HCT116 (cell line): ENCODE data around the gene GRID2. TPM values are rescaled to one million over a fixed set of nuclear protein-coding genes. Genes with fewer than 3 reads are reported as not detected.

ENCODE experiments used
- ATAC-seq: fragments of 200-7000 bp; cut with Tn5 transposase; 2 replicates; pipeline ENCODE4 v1.9.1; 2020; ENCODE audit warnings: mild to moderate bottlenecking, moderate library complexity
- BruUV-seq: library from RNA; stranded (reverse); fragments of 400-500 nt; replicated peaks from 2 replicates; lab custom pipeline; 2021; lab: Mats Ljungman, UMichigan
- CTCF ChIA-PET: fragments of 300-600 bp; sonication (Branson Sonifier 250); formaldehyde crosslinking; loops from one replicate; lab custom pipeline; 2021; ENCODE audit warnings: antibody characterized with exemption; lab: Charles Lee
- POLR2A ChIA-PET: fragments of 300-600, 350-600 bp; sonication (Branson Sonifier 250); formaldehyde crosslinking; loops from one replicate; lab custom pipeline; 2021; ENCODE audit warnings: antibody characterized with exemption; lab: Charles Lee
- RAD21 ChIA-PET, 2 experiments: fragments of 300-600 bp; sonication (Branson Sonifier 250); formaldehyde crosslinking; loops; one replicate each; lab custom pipeline; 2023; ENCODE audit warnings: low total read pairs in 2 of 2; ENCODE audit not compliant: uncharacterized antibody in 2 of 2, unreplicated experiment in 2 of 2, low non-redundant PET in 1 of 2; lab: Charles Lee
- DNase-seq: peaks from one replicate; pipeline ENCODE4 v3.0.0-alpha.2; 2010; ENCODE audit warnings: low read depth, low spot score
- H2AFZ ChIP-seq: fragments of 200-600 bp; shearing (Covaris generic), sonication (generic); 2 replicates; pipeline ENCODE4 v1.6.1; 2017; ENCODE audit warnings: low read depth, mixed run types, mixed read lengths, antibody characterized with exemption, low read length; ENCODE audit not compliant: poor library complexity, severe bottlenecking
- H3K27ac ChIP-seq: 2 replicates; pipeline ENCODE4 v1.5.1; 2012; ENCODE audit warnings: low read depth, low read length
- H3K27me3 ChIP-seq: fragments of 200-600 bp; sonication (generic); 2 replicates; pipeline ENCODE4 v1.6.1; 2016; ENCODE audit warnings: mixed run types, low read length, mixed read lengths; ENCODE audit not compliant: insufficient read depth
- H3K36me3 ChIP-seq, 2 experiments: fragments of 200-500 bp in 1 of 2; fragments of 200-600 bp in 1 of 2; sonication (Bioruptor generic) in 1 of 2; sonication (generic) in 1 of 2; 2 replicates each; pipeline versions ENCODE4 v1.5.1 to v1.6.1; 2014 to 2016; ENCODE audit warnings: low read length in 2 of 2, inconsistent platforms in 1 of 2, mixed read lengths in 1 of 2, mixed run types in 1 of 2; ENCODE audit not compliant: insufficient read depth in 2 of 2, control insufficient read depth in 1 of 2
- H3K4me1 ChIP-seq, 2 experiments: fragments of 200-600 bp in 1 of 2; sonication (generic) in 1 of 2; 2 replicates each; pipeline versions ENCODE4 v1.5.1 to v1.6.1; 2012 to 2017; ENCODE audit warnings: low read length in 2 of 2, inconsistent platforms in 1 of 2, mild to moderate bottlenecking in 1 of 2, mixed read lengths in 1 of 2, mixed run types in 1 of 2, moderate library complexity in 1 of 2; ENCODE audit not compliant: insufficient read depth in 2 of 2, control insufficient read depth in 1 of 2
- H3K4me2 ChIP-seq: fragments of 200-600 bp; sonication (generic); 2 replicates; pipeline ENCODE4 v1.6.1; 2017; ENCODE audit warnings: mixed run types, low read length, mixed read lengths
- H3K4me3 ChIP-seq, 2 experiments: fragments of 200-600 bp in 1 of 2; sonication (generic) in 1 of 2; replicated peaks in 1 of 2; 2 replicates each; pipeline ENCODE4 v1.5.1; 2011 to 2016; ENCODE audit warnings: low read length in 2 of 2, control low read depth in 1 of 2, low read depth in 1 of 2, mild to moderate bottlenecking in 1 of 2, mixed read lengths in 1 of 2, mixed run types in 1 of 2
- H3K79me2 ChIP-seq: fragments of 200-600 bp; sonication (generic); 2 replicates; pipeline ENCODE4 v1.6.1; 2017; ENCODE audit warnings: mild to moderate bottlenecking, mixed run types, low read length, moderate library complexity, mixed read lengths; ENCODE audit not compliant: insufficient read depth
- H3K9ac ChIP-seq: fragments of 200-600 bp; sonication (generic); 2 replicates; pipeline ENCODE4 v1.6.1; 2016; ENCODE audit warnings: low read length, mixed read lengths
- H3K9me2 ChIP-seq: fragments of 200-600 bp; sonication (generic), shearing (Covaris generic); 2 replicates; pipeline ENCODE4 v1.6.1; 2017; ENCODE audit warnings: mixed run types, mild to moderate bottlenecking, moderate library complexity; ENCODE audit not compliant: insufficient read depth
- H3K9me3 ChIP-seq, 2 experiments: fragments of 200-500 bp in 1 of 2; fragments of 200-600 bp in 1 of 2; sonication (Bioruptor generic) in 1 of 2; sonication (generic) in 1 of 2; 2 replicates each; pipeline ENCODE4 v1.6.1; 2014 to 2017; ENCODE audit warnings: low read length in 2 of 2, mixed read lengths in 2 of 2, inconsistent platforms in 1 of 2, low read depth in 1 of 2, mild to moderate bottlenecking in 1 of 2, mixed run types in 1 of 2, moderate library complexity in 1 of 2; ENCODE audit not compliant: control insufficient read depth in 1 of 2, insufficient read depth in 1 of 2
- H4K20me1 ChIP-seq: fragments of 200-600 bp; sonication (generic), shearing (Covaris generic); 2 replicates; pipeline ENCODE4 v1.6.1; 2017; ENCODE audit warnings: mixed run types, mild to moderate bottlenecking, moderate library complexity; ENCODE audit not compliant: insufficient read depth
- CBX3 ChIP-seq: IDR thresholded peaks from 2 replicates; pipeline ENCODE4 v1.6.1; 2012; ENCODE audit warnings: low read depth
- EGR1 ChIP-seq: IDR thresholded peaks from 2 replicates; pipeline ENCODE4 v1.6.1; 2012; ENCODE audit warnings: low read depth
- EZH2phosphoT487 ChIP-seq: fragments of 200-600 bp; IDR thresholded peaks from 2 replicates; pipeline ENCODE4 v1.6.1; 2018; ENCODE audit warnings: antibody characterized with exemption, borderline replicate concordance
- JUND ChIP-seq: IDR thresholded peaks from 2 replicates; pipeline ENCODE4 v1.6.1; 2012
- POLR2A ChIP-seq: IDR thresholded peaks from 2 replicates; pipeline ENCODE4 v1.7.0; 2011; ENCODE audit warnings: borderline replicate concordance; ENCODE audit not compliant: insufficient read depth, insufficient read length; ENCODE audit errors: extremely low read depth
- POLR2AphosphoS5 ChIP-seq: IDR thresholded peaks from 2 replicates; pipeline ENCODE4 v1.6.1; 2011; ENCODE audit warnings: mild to moderate bottlenecking, low read depth, low read length, moderate library complexity
- RAD21 ChIP-seq: IDR thresholded peaks from 2 replicates; pipeline ENCODE4 v1.6.1; 2012; ENCODE audit warnings: low read depth, mild to moderate bottlenecking
- SIN3A ChIP-seq: IDR thresholded peaks from 2 replicates; pipeline ENCODE4 v1.6.1; 2012; ENCODE audit warnings: low read depth
- SP1 ChIP-seq: IDR thresholded peaks from 2 replicates; pipeline ENCODE4 v1.6.1; 2012; ENCODE audit warnings: low read depth
- SRF ChIP-seq: IDR thresholded peaks from 2 replicates; pipeline ENCODE4 v1.6.1; 2012; ENCODE audit warnings: low read depth
- YY1 ChIP-seq: IDR thresholded peaks from 2 replicates; pipeline ENCODE4 v1.6.1; 2011; ENCODE audit warnings: low read length, low read depth, moderate library complexity, mild to moderate bottlenecking; ENCODE audit not compliant: insufficient replicate concordance; ENCODE audit errors: extremely low read depth
- ZFX ChIP-seq: fragments of 450-650 bp; IDR thresholded peaks from 2 replicates; pipeline ENCODE4 v1.6.1; 2017
- ZNF274 ChIP-seq: fragments of 200-500 bp; sonication (Bioruptor generic); IDR thresholded peaks from 2 replicates; pipeline ENCODE4 v1.6.1; 2014; ENCODE audit warnings: mild to moderate bottlenecking, low read depth, low read length, inconsistent platforms
- intact Hi-C: fragments of 100-400 bp; cut with micrococcal nuclease; formaldehyde crosslinking; loops from 2 replicates; pipeline ENCODE4 v1.10.0; 2022
- total RNA-seq: library from RNA; stranded (reverse); gene quantifications from one replicate; pipeline ENCODE4 v1.2.1, GENCODE V29; 2021; ENCODE audit not compliant: unreplicated experiment
- TF ChIP-seq, protein P1 (sequence below): IDR thresholded peaks from 2 replicates; pipeline ENCODE4 v1.6.1; 2011; ENCODE audit warnings: mild to moderate bottlenecking, low read length, moderate library complexity; ENCODE audit not compliant: insufficient replicate concordance; ENCODE audit errors: extremely low read depth
- TF ChIP-seq, protein P2 (sequence below): IDR thresholded peaks from 2 replicates; pipeline ENCODE4 v1.6.1; 2012
- TF ChIP-seq, protein P3 (sequence below), 3 experiments: fragments of 200-600 bp in 1 of 3; sonication (generic) in 1 of 3; IDR thresholded peaks in 2 of 3; conservative IDR thresholded peaks in 1 of 3; 2 replicates each; pipeline ENCODE4 v1.5.1; 2012 to 2017; ENCODE audit warnings: low read depth in 2 of 3, low read length in 2 of 3, antibody characterized with exemption in 1 of 3, borderline replicate concordance in 1 of 3, control low read depth in 1 of 3, mild to moderate bottlenecking in 1 of 3, mixed read lengths in 1 of 3, mixed run types in 1 of 3, moderate library complexity in 1 of 3; ENCODE audit not compliant: insufficient read depth in 1 of 3

The GRID2 gene
- total RNA-seq, 1 experiment from 2014 or later, result not detected

DNA sequence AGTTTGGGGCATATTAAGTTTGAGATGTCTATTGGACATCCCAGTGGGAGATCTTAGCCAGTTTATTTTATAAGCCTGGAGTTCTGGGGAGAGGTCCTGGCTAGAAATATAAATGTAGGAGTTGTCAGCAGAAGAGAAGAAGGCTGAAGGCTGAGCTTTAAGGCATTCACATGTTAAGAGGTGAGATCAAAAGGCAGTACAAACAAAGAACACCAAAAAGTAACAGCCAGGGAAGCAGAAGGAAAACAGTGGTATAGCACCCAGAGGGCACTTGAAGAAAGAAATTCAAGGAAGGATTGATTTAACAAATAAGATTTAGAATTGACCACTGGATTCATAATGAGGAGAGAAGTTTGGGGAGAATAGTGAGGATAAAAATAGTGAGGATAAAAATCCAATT lies 1383.5 kb downstream of the GRID2 start:
- ATAC-seq, result no peak
- CTCF ChIA-PET, result no interaction called here

DNA sequence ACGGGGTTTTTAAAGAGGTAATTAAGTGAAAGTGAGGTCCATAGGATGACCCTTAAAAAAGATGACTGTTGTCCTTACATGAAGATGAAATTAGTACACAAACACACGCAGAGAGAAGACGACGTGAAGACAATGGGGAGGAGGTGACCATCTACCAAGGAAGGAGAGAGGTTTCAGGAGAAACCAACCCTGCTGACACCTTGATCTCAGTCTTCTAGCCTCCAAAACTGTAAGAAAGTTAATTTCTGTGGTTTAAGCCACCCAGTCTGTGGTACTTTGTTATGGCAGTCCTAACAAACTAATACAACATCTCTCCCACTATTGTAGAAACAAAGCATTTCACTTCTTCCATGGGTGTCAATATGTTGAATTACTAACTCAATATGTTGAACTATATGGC lies 1385.2 kb downstream of the GRID2 start:
- intact Hi-C loops, result no loop called here
- Histone ChIP-seq H3K36me3 (no peaks in the 10 kb centered on the region), H3K9me3 (no peaks in the 10 kb centered on the region), H3K79me2 (no peaks in the 10 kb centered on the region), H3K27ac (no peak overlapping the region), H2AFZ (no peak overlapping the region), H3K9ac (no peak overlapping the region), H3K4me1 (peaks cover 0 to 8% of the 10 kb centered on the region in 2 experiments; a peak in 2 of 4 replicates), H3K27me3 (no peaks in the 10 kb centered on the region), H3K9me2 (no peaks in the 10 kb centered on the region), H3K4me2 (no peak overlapping the region), H3K4me3 (no peak overlapping the region), H4K20me1 (no peaks in the 10 kb centered on the region)
- ChIA-PET CTCF (no interaction called here), RAD21 (no interaction called here), POLR2A (no interaction called here)
- no peak for ATAC-seq
- no TSS peak for BruUV-seq
- no peak for DNase-seq
- TF ChIP-seq SIN3A, result no peak
- TF ChIP-seq POLR2A, result no peak
- no peak for TF ChIP-seq EZH2phosphoT487
- TF ChIP-seq EGR1, result no peak
- TF ChIP-seq SP1, result no peak
- TF ChIP-seq JUND, result no peak
- TF ChIP-seq YY1, result no peak
- TF ChIP-seq, protein P1, sequence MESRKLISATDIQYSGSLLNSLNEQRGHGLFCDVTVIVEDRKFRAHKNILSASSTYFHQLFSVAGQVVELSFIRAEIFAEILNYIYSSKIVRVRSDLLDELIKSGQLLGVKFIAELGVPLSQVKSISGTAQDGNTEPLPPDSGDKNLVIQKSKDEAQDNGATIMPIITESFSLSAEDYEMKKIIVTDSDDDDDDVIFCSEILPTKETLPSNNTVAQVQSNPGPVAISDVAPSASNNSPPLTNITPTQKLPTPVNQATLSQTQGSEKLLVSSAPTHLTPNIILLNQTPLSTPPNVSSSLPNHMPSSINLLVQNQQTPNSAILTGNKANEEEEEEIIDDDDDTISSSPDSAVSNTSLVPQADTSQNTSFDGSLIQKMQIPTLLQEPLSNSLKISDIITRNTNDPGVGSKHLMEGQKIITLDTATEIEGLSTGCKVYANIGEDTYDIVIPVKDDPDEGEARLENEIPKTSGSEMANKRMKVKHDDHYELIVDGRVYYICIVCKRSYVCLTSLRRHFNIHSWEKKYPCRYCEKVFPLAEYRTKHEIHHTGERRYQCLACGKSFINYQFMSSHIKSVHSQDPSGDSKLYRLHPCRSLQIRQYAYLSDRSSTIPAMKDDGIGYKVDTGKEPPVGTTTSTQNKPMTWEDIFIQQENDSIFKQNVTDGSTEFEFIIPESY, result no peak
- TF ChIP-seq, protein P2, sequence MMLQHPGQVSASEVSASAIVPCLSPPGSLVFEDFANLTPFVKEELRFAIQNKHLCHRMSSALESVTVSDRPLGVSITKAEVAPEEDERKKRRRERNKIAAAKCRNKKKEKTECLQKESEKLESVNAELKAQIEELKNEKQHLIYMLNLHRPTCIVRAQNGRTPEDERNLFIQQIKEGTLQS, result no peak
- TF ChIP-seq ZFX, result no peak
- TF ChIP-seq POLR2AphosphoS5, result no peak
- TF ChIP-seq, protein P3, sequence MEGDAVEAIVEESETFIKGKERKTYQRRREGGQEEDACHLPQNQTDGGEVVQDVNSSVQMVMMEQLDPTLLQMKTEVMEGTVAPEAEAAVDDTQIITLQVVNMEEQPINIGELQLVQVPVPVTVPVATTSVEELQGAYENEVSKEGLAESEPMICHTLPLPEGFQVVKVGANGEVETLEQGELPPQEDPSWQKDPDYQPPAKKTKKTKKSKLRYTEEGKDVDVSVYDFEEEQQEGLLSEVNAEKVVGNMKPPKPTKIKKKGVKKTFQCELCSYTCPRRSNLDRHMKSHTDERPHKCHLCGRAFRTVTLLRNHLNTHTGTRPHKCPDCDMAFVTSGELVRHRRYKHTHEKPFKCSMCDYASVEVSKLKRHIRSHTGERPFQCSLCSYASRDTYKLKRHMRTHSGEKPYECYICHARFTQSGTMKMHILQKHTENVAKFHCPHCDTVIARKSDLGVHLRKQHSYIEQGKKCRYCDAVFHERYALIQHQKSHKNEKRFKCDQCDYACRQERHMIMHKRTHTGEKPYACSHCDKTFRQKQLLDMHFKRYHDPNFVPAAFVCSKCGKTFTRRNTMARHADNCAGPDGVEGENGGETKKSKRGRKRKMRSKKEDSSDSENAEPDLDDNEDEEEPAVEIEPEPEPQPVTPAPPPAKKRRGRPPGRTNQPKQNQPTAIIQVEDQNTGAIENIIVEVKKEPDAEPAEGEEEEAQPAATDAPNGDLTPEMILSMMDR (IDR thresholded peaks at IDR 0.05 in 2 of 3, conservative IDR thresholded peaks at IDR 0.05 in 1 of 3; ENCODE audit: borderline replicate concordance in 1 of 3, insufficient read depth in 1 of 3, low read depth in 2 of 3, low read length in 2 of 3), result no peak
- TF ChIP-seq ZNF274, result no peak

More for the DNA sequence above, 1383.5 kb downstream of the GRID2 start:
- no peaks in the 10 kb centered on the region for H3K36me3 ChIP-seq
- no peak overlapping the region for H3K9ac ChIP-seq
- no peak overlapping the region for H2AFZ ChIP-seq
- H3K4me2 ChIP-seq, result no peak overlapping the region
- H3K4me3 ChIP-seq, result no peak overlapping the region
- RAD21 ChIA-PET, result no interaction called here
- DNase-seq, result no peak
- H3K4me1 ChIP-seq, result peaks cover 0 to 8% of the 10 kb centered on the region in 2 experiments; a peak in 2 of 4 replicates
- no peak overlapping the region for H3K27ac ChIP-seq
- no peaks in the 10 kb centered on the region for H3K9me3 ChIP-seq
- POLR2A ChIA-PET, result no interaction called here
- intact Hi-C loops, result no loop called here
- TF ChIP-seq RAD21 (no peak), CBX3 (no peak), SRF (no peak), YY1 (no peak)
- H3K9me2 ChIP-seq, result no peaks in the 10 kb centered on the region
- no peaks in the 10 kb centered on the region for H3K27me3 ChIP-seq
- H3K79me2 ChIP-seq, result no peaks in the 10 kb centered on the region
- H4K20me1 ChIP-seq, result no peaks in the 10 kb centered on the region
- BruUV-seq, result no TSS peak
